ENCODE results near the gene VSIG10L.

GRCh38 chr19:51377422-51377821 is 35.5 kb upstream of the VSIG10L start:
- TF ChIP-seq REST (IDR thresholded peaks at IDR 0.05; ENCODE audit: low read depth) (no peak), POLR2A (IDR thresholded peaks at IDR 0.05; ENCODE audit: borderline replicate concordance, extremely low read depth, insufficient read depth, insufficient read length) (no peak), POLR2AphosphoS5 (IDR thresholded peaks at IDR 0.05; ENCODE audit: low read depth, low read length) (no peak), MAX (IDR thresholded peaks at IDR 0.05) (no peak), YY1 (IDR thresholded peaks at IDR 0.05; ENCODE audit: extremely low read depth, insufficient replicate concordance, low read depth, low read length) (no peak)

All from HCT116 (cell line).